Breast epithelium (tissue), 4 donors: ENCODE results near the gene HOXB1. TPM values are rescaled to one million over a fixed set of nuclear protein-coding genes. Genes with fewer than 3 reads are reported as not detected.

Experiments
- DNase-seq, 2 donors: peaks; one replicate each; pipeline ENCODE4 v3.0.0-alpha.2; 2019; ENCODE audit warnings: low spot score in 2 of 2
- H3K27ac ChIP-seq, 2 donors: fragments of 200-600 bp; sonication (generic) in 1 of 2; one replicate each; pipeline ENCODE4 v1.5.1; 2016 to 2019; ENCODE audit warnings: mild to moderate bottlenecking in 1 of 2
- H3K27me3 ChIP-seq, 2 donors: fragments of 200-600 bp; sonication (generic) in 1 of 2; one replicate each; pipeline versions ENCODE4 v1.5.1 to v1.6.0; 2017 to 2019; ENCODE audit warnings: control low read depth in 1 of 2, mild to moderate bottlenecking in 1 of 2
- H3K36me3 ChIP-seq: fragments of 200-600 bp; one replicate; pipeline ENCODE4 v1.5.1; 2019
- H3K4me1 ChIP-seq, 2 donors: fragments of 200-600 bp; sonication (generic); one replicate each; pipeline ENCODE4 v1.5.1; 2016 to 2019; ENCODE audit warnings: control low read depth in 1 of 2
- H3K4me3 ChIP-seq, 3 donors: fragments of 200-600 bp; sonication (generic); 1 replicate in 2 of 3; 2 replicates in 1 of 3; pipeline ENCODE4 v1.5.1; 2016 to 2019; ENCODE audit warnings: mild to moderate bottlenecking in 3 of 3, moderate library complexity in 2 of 3
- H3K9me3 ChIP-seq, 2 donors: fragments of 200-600 bp; sonication (generic) in 1 of 2; one replicate each; pipeline ENCODE4 v1.5.1; 2016 to 2019; ENCODE audit warnings: control low read depth in 1 of 2
- POLR2A ChIP-seq: fragments of 450-650 bp; IDR thresholded peaks from one replicate; pipeline ENCODE4 v1.6.1; 2016; ENCODE audit warnings: antibody characterized with exemption, mild to moderate bottlenecking, moderate library complexity
- POLR2AphosphoS5 ChIP-seq, 3 donors: sonication (generic); formaldehyde crosslinking; IDR thresholded peaks; one replicate each; pipeline ENCODE4 v1.6.1; 2017; ENCODE audit warnings: antibody characterized with exemption in 3 of 3
- intact Hi-C: fragments of 100-400 bp; cut with DNase I; formaldehyde crosslinking; loops from one replicate; pipeline ENCODE4 v1.15.1; 2023; ENCODE audit warnings: low total_unique reads
- total RNA-seq, 3 donors: library from RNA; depleted of rRNA; stranded (reverse); fragments of >200 nt; gene quantifications; one replicate each; pipeline ENCODE4 v1.1.0, GENCODE V29; 2016
- TF ChIP-seq, protein P1 (sequence below), 3 donors: fragments of 450-650 bp; IDR thresholded peaks; one replicate each; pipeline ENCODE4 v1.5.1; 2016 to 2017; ENCODE audit warnings: antibody characterized with exemption in 3 of 3, mild to moderate bottlenecking in 3 of 3, moderate library complexity in 3 of 3

HOXB1 gene
- total RNA-seq, 3 donors from 2014 or later: not detected

DNA sequence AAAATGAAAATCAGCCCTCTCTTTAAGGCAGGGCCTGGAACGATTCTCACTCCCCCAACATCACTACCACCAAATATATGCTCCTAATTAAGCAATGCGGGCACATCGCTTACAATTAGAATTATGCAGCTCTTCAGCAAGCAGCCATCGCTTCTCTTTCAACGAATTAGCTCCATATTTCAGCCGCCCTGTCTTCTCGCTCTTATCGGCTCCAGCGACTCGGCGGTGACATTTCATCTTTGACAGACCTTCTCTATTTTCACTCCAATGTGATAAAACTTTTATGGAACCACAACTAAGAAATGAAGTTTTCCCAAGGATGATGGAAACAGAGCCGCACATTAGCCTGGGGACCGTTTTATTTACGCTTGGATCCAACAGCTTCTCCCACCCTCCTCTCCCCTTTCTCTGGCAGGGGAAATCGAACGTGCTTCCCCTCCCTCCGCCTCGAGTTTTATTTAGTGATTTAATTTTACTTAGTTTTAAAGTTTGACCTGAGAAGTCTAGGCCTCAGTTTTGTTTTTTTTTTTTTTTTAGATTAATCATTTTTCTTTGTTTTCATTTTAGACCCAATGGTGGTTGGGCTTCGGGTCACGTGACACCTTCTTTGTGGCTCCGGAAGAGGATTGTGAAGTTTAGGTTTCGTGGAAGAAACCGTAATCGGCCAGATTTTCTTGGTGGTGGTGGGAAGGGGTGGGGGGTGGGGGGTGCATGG, 17.2 kb upstream of the HOXB1 start:
- Histone ChIP-seq H3K4me3 (peak overlapping the region; percentile 5 to 49 (median 10)), H3K4me1 (peaks cover 0 to 3% of the 10 kb centered on the region in 2 donors), H3K27ac (peak overlapping the region; percentile 70 to 97), H3K36me3 (no peaks in the 10 kb centered on the region), H3K27me3 (peaks cover 0 to 6% of the 10 kb centered on the region in 2 donors), H3K9me3 (no peaks in the 10 kb centered on the region)
- intact Hi-C loops: no loop called here
- TF ChIP-seq POLR2A (no peak), POLR2AphosphoS5 (IDR thresholded peaks at IDR 0.05) (no peak)
- TF ChIP-seq, protein P1, sequence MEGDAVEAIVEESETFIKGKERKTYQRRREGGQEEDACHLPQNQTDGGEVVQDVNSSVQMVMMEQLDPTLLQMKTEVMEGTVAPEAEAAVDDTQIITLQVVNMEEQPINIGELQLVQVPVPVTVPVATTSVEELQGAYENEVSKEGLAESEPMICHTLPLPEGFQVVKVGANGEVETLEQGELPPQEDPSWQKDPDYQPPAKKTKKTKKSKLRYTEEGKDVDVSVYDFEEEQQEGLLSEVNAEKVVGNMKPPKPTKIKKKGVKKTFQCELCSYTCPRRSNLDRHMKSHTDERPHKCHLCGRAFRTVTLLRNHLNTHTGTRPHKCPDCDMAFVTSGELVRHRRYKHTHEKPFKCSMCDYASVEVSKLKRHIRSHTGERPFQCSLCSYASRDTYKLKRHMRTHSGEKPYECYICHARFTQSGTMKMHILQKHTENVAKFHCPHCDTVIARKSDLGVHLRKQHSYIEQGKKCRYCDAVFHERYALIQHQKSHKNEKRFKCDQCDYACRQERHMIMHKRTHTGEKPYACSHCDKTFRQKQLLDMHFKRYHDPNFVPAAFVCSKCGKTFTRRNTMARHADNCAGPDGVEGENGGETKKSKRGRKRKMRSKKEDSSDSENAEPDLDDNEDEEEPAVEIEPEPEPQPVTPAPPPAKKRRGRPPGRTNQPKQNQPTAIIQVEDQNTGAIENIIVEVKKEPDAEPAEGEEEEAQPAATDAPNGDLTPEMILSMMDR (IDR thresholded peaks at IDR 0.05): no peak
- no peak for DNase-seq

DNA sequence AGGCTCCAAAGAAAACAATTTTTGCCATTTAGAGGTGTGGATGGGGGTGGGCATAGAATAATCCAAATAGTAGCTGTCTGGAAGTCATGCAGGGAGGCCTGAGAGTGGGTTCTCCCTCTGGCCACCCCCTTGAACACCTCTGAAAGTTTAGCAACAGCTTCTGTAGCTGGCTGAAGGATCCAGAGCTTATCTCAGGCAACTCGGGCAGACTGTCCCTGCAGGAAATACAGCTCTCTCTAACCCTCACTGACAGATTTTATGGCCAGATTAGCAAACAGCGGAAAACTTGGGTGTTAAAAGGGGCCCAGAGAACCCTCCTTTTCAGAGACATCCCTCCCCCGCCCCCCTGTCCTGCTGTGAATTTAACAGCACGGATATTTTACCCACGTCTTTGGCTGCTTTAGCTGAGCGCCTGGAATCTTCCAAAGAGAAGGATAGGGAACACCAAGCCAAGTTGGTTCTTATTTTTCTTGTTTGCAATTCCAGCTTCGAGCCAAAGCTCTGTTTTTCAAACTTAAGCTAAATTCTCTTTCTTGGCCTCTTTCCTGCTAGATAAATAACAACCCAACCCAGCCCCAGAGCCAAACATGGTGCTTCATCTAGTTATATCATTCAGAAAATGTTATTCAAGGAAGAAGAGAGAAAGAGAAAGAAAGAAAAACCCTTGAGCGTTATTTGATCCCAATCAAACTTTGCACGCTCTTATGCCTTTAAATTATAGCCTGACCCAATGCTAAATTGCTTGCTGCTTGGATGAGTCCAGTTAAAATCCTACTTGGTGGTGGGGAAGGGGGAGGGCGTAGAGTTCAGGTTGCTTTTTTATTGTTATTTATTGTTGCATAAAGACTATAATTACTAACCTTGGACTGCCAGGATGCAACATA, 16.4 kb upstream of the HOXB1 start:
- Histone ChIP-seq H3K27ac (peak overlapping the region; percentile 54 to 97), H3K36me3 (no peaks in the 10 kb centered on the region), H3K4me3 (peak overlapping the region; percentile 5 to 49 (median 10)), H3K4me1 (peaks cover 0 to 3% of the 10 kb centered on the region in 2 donors), H3K9me3 (no peaks in the 10 kb centered on the region), H3K27me3 (peaks cover 0 to 11% of the 10 kb centered on the region in 2 donors)
- no peak for DNase-seq
- intact Hi-C loops: no loop called here
- TF ChIP-seq, protein P1 (IDR thresholded peaks at IDR 0.05): no peak
- TF ChIP-seq POLR2A (no peak), POLR2AphosphoS5 (IDR thresholded peaks at IDR 0.05) (no peak)

DNA sequence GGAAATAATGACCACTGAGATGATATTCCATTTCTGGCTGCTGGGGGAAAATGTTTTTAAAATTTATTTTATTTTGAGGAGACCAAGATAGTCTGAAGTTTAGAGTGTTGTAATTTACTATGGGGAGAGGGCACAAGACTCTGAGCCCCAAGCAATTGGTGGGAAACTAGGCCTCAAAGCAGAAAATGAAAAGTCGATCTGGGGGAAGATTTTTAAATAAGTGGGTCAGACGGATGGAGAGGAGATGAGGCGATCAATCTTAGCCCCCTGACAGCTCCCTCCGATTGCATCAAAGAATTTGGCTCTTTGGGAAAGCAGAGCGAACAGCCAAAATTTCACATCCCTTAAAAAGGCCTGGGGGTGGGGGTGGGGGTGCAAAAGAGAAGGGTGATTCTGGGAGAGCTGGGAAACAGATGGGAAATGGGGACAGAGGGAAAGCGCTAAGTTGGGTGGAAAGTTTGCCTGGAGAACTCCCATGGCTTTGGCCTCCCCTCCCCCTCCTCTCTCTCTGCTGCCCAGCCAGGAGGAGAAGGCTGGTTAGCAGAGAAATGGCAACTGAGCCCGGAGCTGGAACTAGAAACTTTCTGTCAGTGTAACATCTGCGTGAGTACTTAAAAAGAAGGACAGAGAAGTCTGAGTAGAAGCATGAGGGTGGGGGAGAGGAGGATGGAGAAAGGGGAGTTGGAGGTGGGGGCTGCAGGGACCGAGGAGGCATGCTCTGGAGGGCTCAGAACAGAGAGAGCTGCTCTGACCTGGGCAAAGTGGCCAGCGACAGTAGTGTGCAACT, 15.5 kb upstream of the HOXB1 start:
- Histone ChIP-seq H3K4me3 (peak overlapping the region; percentile 5 to 49 (median 10)), H3K36me3 (no peaks in the 10 kb centered on the region), H3K27ac (peak overlapping the region; percentile 54 to 97), H3K4me1 (peaks cover 0 to 3% of the 10 kb centered on the region in 2 donors), H3K9me3 (no peaks in the 10 kb centered on the region), H3K27me3 (peaks cover 0 to 17% of the 10 kb centered on the region in 2 donors)
- TF ChIP-seq POLR2A (no peak), POLR2AphosphoS5 (IDR thresholded peaks at IDR 0.05) (no peak)
- TF ChIP-seq, protein P1 (IDR thresholded peaks at IDR 0.05): no peak
- intact Hi-C loops: no loop called here
- DNase-seq: no peak

DNA sequence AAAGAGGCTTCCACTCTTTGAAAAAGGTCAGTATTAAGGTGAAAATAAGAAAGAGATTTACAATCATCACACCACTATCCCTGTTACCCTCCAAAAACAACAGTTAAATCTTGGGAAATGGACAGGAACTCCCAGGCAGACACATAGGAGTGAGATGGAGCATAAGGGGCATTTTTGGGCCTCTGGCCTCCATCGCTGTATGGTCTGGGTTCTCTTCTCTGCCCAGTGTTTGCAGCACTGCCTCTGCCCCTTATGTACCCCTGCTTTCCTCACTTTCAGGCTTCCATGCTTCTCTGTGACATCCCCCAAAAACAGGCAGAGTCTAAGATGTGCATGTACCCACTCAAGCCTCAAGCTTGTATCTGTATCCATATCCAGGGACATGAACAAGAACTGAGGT, 14.7 kb upstream of the HOXB1 start:
- H3K36me3 ChIP-seq: no peaks in the 10 kb centered on the region
- H3K27ac ChIP-seq: peak overlapping the region; percentile 93 to 97
- peaks cover 0 to 3% of the 10 kb centered on the region in 2 donors for H3K4me1 ChIP-seq
- H3K27me3 ChIP-seq: peaks cover 0 to 16% of the 10 kb centered on the region in 2 donors
- no peak for DNase-seq
- H3K4me3 ChIP-seq: no peak overlapping the region
- intact Hi-C loops: no loop called here
- TF ChIP-seq POLR2A: no peak
- TF ChIP-seq POLR2AphosphoS5 (IDR thresholded peaks at IDR 0.05): no peak
- TF ChIP-seq, protein P1 (IDR thresholded peaks at IDR 0.05): no peak
- no peaks in the 10 kb centered on the region for H3K9me3 ChIP-seq
